Osteocyte (in vitro differentiated cells): ENCODE results near the gene AMBP. TPM values are rescaled to one million over a fixed set of nuclear protein-coding genes. Genes with fewer than 3 reads are reported as not detected.

Source experiments
- DNase-seq: peaks from one replicate; pipeline ENCODE4 v3.0.0; 2021; ENCODE audit warnings: mixed read lengths; ENCODE audit not compliant: unreplicated experiment; ENCODE audit errors: extremely low spot score
- H3K27ac Mint-ChIP-seq: one replicate; pipeline ENCODE4 v1.8.0; 2021; ENCODE audit warnings: mild to moderate bottlenecking, mixed read lengths; ENCODE audit not compliant: unreplicated experiment
- H3K27me3 Mint-ChIP-seq: one replicate; pipeline ENCODE4 v1.8.0; 2021; ENCODE audit warnings: mixed read lengths; ENCODE audit not compliant: unreplicated experiment
- H3K36me3 Mint-ChIP-seq: one replicate; pipeline ENCODE4 v1.8.0; 2021; ENCODE audit warnings: mixed read lengths; ENCODE audit not compliant: unreplicated experiment
- H3K4me1 Mint-ChIP-seq: one replicate; pipeline ENCODE4 v1.8.0; 2021; ENCODE audit warnings: mixed read lengths; ENCODE audit not compliant: unreplicated experiment
- H3K4me3 Mint-ChIP-seq: one replicate; pipeline ENCODE4 v1.8.0; 2021; ENCODE audit warnings: mild to moderate bottlenecking, moderate library complexity, mixed read lengths; ENCODE audit not compliant: unreplicated experiment
- H3K9me3 Mint-ChIP-seq: one replicate; pipeline ENCODE4 v1.8.0; 2021; ENCODE audit warnings: mixed read lengths; ENCODE audit not compliant: unreplicated experiment
- CTCF ChIP-seq: fragments of 200-600 bp; sonication (generic); IDR thresholded peaks from 2 replicates; pipeline ENCODE4 v1.5.0; 2021; ENCODE audit warnings: antibody characterized with exemption, mild to moderate bottlenecking, moderate library complexity
- total RNA-seq: library from RNA; stranded (reverse); gene quantifications from 2 replicates; pipeline ENCODE4 v1.2.1, GENCODE V29; 2021

Gene AMBP
- total RNA-seq, 1 donor from 2014 or later = not detected

DNA sequence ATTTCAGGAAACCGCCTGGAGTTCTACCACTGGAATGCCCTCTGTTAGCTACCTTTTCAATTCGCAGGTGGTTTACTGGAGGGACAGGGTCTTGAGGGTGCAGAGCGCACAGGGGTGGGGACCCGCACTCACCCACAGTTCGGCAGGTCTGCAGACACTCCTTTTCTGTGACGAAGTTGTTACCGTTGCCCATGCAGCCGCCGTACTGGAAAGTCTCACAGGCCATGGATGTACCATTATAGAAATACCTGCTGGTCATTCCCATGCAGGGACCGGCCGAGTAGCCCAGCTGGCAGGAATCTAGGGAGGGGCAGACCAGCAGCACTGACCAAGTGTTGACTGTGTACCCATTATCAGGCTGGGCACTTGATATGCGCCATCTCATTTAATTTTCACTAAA, 16.8 kb downstream of the AMBP start:
- Mint-ChIP-seq H3K4me1 (peaks cover 26% of the 10 kb centered on the region), H3K4me3 (no peak overlapping the region), H3K27ac (no peak overlapping the region), H3K9me3 (peaks cover 10% of the 10 kb centered on the region), H3K36me3 (peaks cover 13% of the 10 kb centered on the region), H3K27me3 (peaks cover 33% of the 10 kb centered on the region)
- DNase-seq = no peak
- no peak for TF ChIP-seq CTCF

GRCh38 chr9:114060711-114061110, 17.4 kb downstream of the AMBP start:
- DNase-seq = no peak
- no peak for TF ChIP-seq CTCF
- Mint-ChIP-seq H3K27ac (no peak overlapping the region), H3K9me3 (peaks cover 10% of the 10 kb centered on the region), H3K36me3 (peaks cover 15% of the 10 kb centered on the region), H3K27me3 (peaks cover 32% of the 10 kb centered on the region), H3K4me3 (no peak overlapping the region), H3K4me1 (peaks cover 26% of the 10 kb centered on the region)

DNA sequence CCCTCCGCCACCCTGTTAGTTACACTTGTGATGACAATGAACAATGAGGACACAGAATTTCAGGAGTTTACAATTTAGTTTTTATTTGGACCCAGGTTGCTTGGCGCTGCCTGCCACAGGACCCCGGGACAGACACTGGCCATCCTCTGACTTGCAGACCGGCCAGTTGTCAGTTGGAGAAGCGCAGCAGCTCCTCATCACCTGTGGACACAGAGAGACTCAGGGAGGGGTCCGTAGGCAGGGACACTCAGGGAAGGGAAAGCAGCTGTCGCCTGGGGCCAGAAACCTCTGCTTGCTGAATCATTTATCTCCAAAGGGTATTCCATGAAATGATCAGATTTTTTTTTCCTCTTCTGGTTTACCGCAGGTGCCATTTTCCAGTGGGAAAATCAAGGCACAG, 18.0 kb downstream of the AMBP start:
- Mint-ChIP-seq H3K36me3 (peaks cover 18% of the 10 kb centered on the region), H3K9me3 (peaks cover 10% of the 10 kb centered on the region), H3K4me1 (peaks cover 26% of the 10 kb centered on the region), H3K27me3 (peaks cover 27% of the 10 kb centered on the region), H3K4me3 (no peak overlapping the region), H3K27ac (peak overlapping the region; percentile 58)
- no peak for DNase-seq
- no peak for TF ChIP-seq CTCF

- H3K27me3 Mint-ChIP-seq = peaks cover 24% of the 10 kb centered on the region
- DNase-seq = no peak
- TF ChIP-seq CTCF = no peak
- H3K9me3 Mint-ChIP-seq = peaks cover 10% of the 10 kb centered on the region
- no peak overlapping the region for H3K4me3 Mint-ChIP-seq
- H3K4me1 Mint-ChIP-seq = peaks cover 26% of the 10 kb centered on the region
- peak overlapping the region; percentile 58 for H3K27ac Mint-ChIP-seq
- H3K36me3 Mint-ChIP-seq = peaks cover 19% of the 10 kb centered on the region
Observed at GRCh38 chr9:114059047-114059803, 18.9 kb downstream of the AMBP start.

- no peak overlapping the region for H3K4me3 Mint-ChIP-seq
- no peak for TF ChIP-seq CTCF
- peaks cover 9% of the 10 kb centered on the region for H3K9me3 Mint-ChIP-seq
- peaks cover 20% of the 10 kb centered on the region for H3K36me3 Mint-ChIP-seq
- H3K27me3 Mint-ChIP-seq = peaks cover 20% of the 10 kb centered on the region
- no peak for DNase-seq
- peak overlapping the region; percentile 58 for H3K27ac Mint-ChIP-seq
- peaks cover 26% of the 10 kb centered on the region for H3K4me1 Mint-ChIP-seq
Observed at GRCh38 chr9:114058688-114059046, 19.4 kb downstream of the AMBP start.
